ENCODE results near the gene ATP1A4. TPM values are rescaled to one million over a fixed set of nuclear protein-coding genes. Genes with fewer than 3 reads are reported as not detected.
A peak's percentile ranks its signal among the peaks of the same experiment; 100 is the strongest.

The ATP1A4 gene
- total and polyA plus RNA-seq, 2 of the 13 experiments (the other 11 are each of a cell fraction or from before 2014, with no cell fraction given) = not detected

GRCh38 chr1:160124705-160125478 is 26.5 kb upstream of the ATP1A4 start (continued):
- TF ChIP-seq ZNF687 (CRISPR knock-in tag; IDR thresholded peaks at IDR 0.05) (no peak), FOXJ3 (CRISPR knock-in tag; IDR thresholded peaks at IDR 0.05; ENCODE audit: borderline replicate concordance) (no peak), MAFK (conservative IDR thresholded peaks at IDR 0.05 in 1 of 2, IDR thresholded peaks at IDR 0.05 in 1 of 2; ENCODE audit: low read length in 2 of 2) (0 out of 4 replicates have a peak, but pooled peaks of 1 of the 2 experiments have one; percentile 6), TAF15 (IDR thresholded peaks at IDR 0.05; ENCODE audit: low read depth, low read length, poor library complexity, severe bottlenecking) (no peak), ZNF747 (CRISPR knock-in tag; IDR thresholded peaks at IDR 0.05; ENCODE audit: borderline replicate concordance) (no peak), JUNB (CRISPR knock-in tag; IDR thresholded peaks at IDR 0.05; ENCODE audit: borderline replicate concordance) (0 out of 2 replicates have a peak, but pooled peaks have one; percentile 31), TGIF2 (CRISPR knock-in tag; IDR thresholded peaks at IDR 0.05) (0 out of 2 replicates have a peak, but pooled peaks have one; percentile 33), IRF9 (CRISPR knock-in tag; IDR thresholded peaks at IDR 0.05; ENCODE audit: borderline replicate concordance) (no peak), USF2 (IDR thresholded peaks at IDR 0.05; ENCODE audit: low read depth, low read length) (no peak), USF2 (CRISPR knock-in tag; IDR thresholded peaks at IDR 0.05; ENCODE audit: borderline replicate concordance) (no peak), ZNF496 (CRISPR knock-in tag; IDR thresholded peaks at IDR 0.05; ENCODE audit: insufficient replicate concordance) (no peak), ZNF383 (CRISPR knock-in tag; IDR thresholded peaks at IDR 0.05; ENCODE audit: borderline replicate concordance) (no peak), ZBTB43 (CRISPR knock-in tag; conservative IDR thresholded peaks at IDR 0.05) (peak; percentile 90), NR2C2 (CRISPR knock-in tag; IDR thresholded peaks at IDR 0.05; ENCODE audit: borderline replicate concordance) (no peak), TFDP1 (CRISPR knock-in tag; IDR thresholded peaks at IDR 0.05; ENCODE audit: borderline replicate concordance) (no peak), SNRNP70 (IDR thresholded peaks at IDR 0.05; ENCODE audit: low read depth, low read length) (no peak), ZSCAN20 (CRISPR knock-in tag; IDR thresholded peaks at IDR 0.05; ENCODE audit: borderline replicate concordance) (no peak), FOXC1 (CRISPR knock-in tag; IDR thresholded peaks at IDR 0.05; ENCODE audit: borderline replicate concordance) (no peak)

Data from HepG2 (cell line).